ENCODE measurements around the gene UBP1.
"Not testable (repeated sequence)": the region's sequence is repeated elsewhere in the genome, so short reads cannot be mapped to it uniquely, and the experiment has no call there.

Gene UBP1

GRCh38 chr3:33442190-33442589 lies 2.0 kb upstream of the UBP1 start:
- no peaks in the 10 kb centered on the region for H3K27me3 Mint-ChIP-seq
- peaks cover 38% of the 10 kb centered on the region for H3K4me1 Mint-ChIP-seq (ENCODE audit: low read depth)
- H3K27ac Mint-ChIP-seq = peak overlapping the region; percentile 100
- peaks cover 25% of the 10 kb centered on the region for H3K36me3 Mint-ChIP-seq (ENCODE audit: low read depth)
- H3K4me3 Mint-ChIP-seq = peak overlapping the region; percentile 100
- no peaks in the 10 kb centered on the region for H3K9me3 Mint-ChIP-seq
- DNase-seq = no peak

GRCh38 chr3:33441225-33441976 lies 1.2 kb upstream of the UBP1 start:
- peak overlapping the region; percentile 100 for H3K4me3 Mint-ChIP-seq
- peak overlapping the region; percentile 100 for H3K27ac Mint-ChIP-seq
- H3K9me3 Mint-ChIP-seq = no peaks in the 10 kb centered on the region
- peaks cover 28% of the 10 kb centered on the region for H3K36me3 Mint-ChIP-seq (ENCODE audit: low read depth)
- H3K27me3 Mint-ChIP-seq = no peaks in the 10 kb centered on the region
- H3K4me1 Mint-ChIP-seq (ENCODE audit: low read depth) = peaks cover 38% of the 10 kb centered on the region
- no peak for DNase-seq

GRCh38 chr3:33439546-33440327 lies 468 bp downstream of the UBP1 start:
- peaks cover 49% of the 10 kb centered on the region for H3K4me1 Mint-ChIP-seq (ENCODE audit: low read depth)
- H3K9me3 Mint-ChIP-seq = no peaks in the 10 kb centered on the region
- no peaks in the 10 kb centered on the region for H3K27me3 Mint-ChIP-seq
- peak overlapping the region; percentile 100 for H3K4me3 Mint-ChIP-seq
- peak; percentile 72 for DNase-seq
- H3K36me3 Mint-ChIP-seq (ENCODE audit: low read depth) = peaks cover 34% of the 10 kb centered on the region
- peak overlapping the region; percentile 100 for H3K27ac Mint-ChIP-seq

- no peaks in the 10 kb centered on the region for H3K9me3 Mint-ChIP-seq
- peaks cover 51% of the 10 kb centered on the region for H3K4me1 Mint-ChIP-seq (ENCODE audit: low read depth)
- DNase-seq = no peak
These were observed 1.2 kb downstream of the UBP1 start for GRCh38 chr3:33438881-33439545.

GRCh38 chr3:33438284-33438668 lies 1.9 kb downstream of the UBP1 start:
- H3K36me3 Mint-ChIP-seq (ENCODE audit: low read depth) = peaks cover 39% of the 10 kb centered on the region

More at GRCh38 chr3:33438881-33439545, 1.2 kb downstream of the UBP1 start:
- H3K27me3 Mint-ChIP-seq = no peaks in the 10 kb centered on the region
- H3K4me3 Mint-ChIP-seq = peak overlapping the region; percentile 90
- H3K36me3 Mint-ChIP-seq (ENCODE audit: low read depth) = peaks cover 34% of the 10 kb centered on the region
- H3K27ac Mint-ChIP-seq = peak overlapping the region; percentile 92

GRCh38 chr3:33437556-33438283 lies 2.5 kb downstream of the UBP1 start:
- Mint-ChIP-seq H3K9me3 (no peaks in the 10 kb centered on the region), H3K36me3 (ENCODE audit: low read depth) (peaks cover 39% of the 10 kb centered on the region), H3K27ac (peak overlapping the region; percentile 92), H3K4me3 (peak overlapping the region; percentile 90), H3K27me3 (no peaks in the 10 kb centered on the region), H3K4me1 (ENCODE audit: low read depth) (peaks cover 63% of the 10 kb centered on the region)
- DNase-seq = no peak

More at GRCh38 chr3:33438284-33438668, 1.9 kb downstream of the UBP1 start:
- H3K27me3 Mint-ChIP-seq = no peaks in the 10 kb centered on the region
- H3K4me1 Mint-ChIP-seq (ENCODE audit: low read depth) = peaks cover 58% of the 10 kb centered on the region
- no peaks in the 10 kb centered on the region for H3K9me3 Mint-ChIP-seq
- peak overlapping the region; percentile 92 for H3K27ac Mint-ChIP-seq
- DNase-seq = no peak
- peak overlapping the region; percentile 90 for H3K4me3 Mint-ChIP-seq

GRCh38 chr3:33433843-33434242 lies 6.4 kb downstream of the UBP1 start:
- Mint-ChIP-seq H3K27ac (peak overlapping the region; percentile 56), H3K9me3 (no peaks in the 10 kb centered on the region), H3K27me3 (no peaks in the 10 kb centered on the region), H3K4me1 (ENCODE audit: low read depth) (peaks cover 85% of the 10 kb centered on the region), H3K4me3 (no peak overlapping the region), H3K36me3 (ENCODE audit: low read depth) (peaks cover 36% of the 10 kb centered on the region)
- no peak for DNase-seq

- H3K4me1 Mint-ChIP-seq (ENCODE audit: low read depth) = peaks cover 84% of the 10 kb centered on the region
- H3K4me3 Mint-ChIP-seq = no peak overlapping the region
- H3K27ac Mint-ChIP-seq = peak overlapping the region; percentile 78
These were observed 9.6 kb downstream of the UBP1 start for GRCh38 chr3:33430571-33430970.

GRCh38 chr3:33430061-33430460 lies 10.1 kb downstream of the UBP1 start:
- H3K27me3 Mint-ChIP-seq = no peaks in the 10 kb centered on the region
- no peaks in the 10 kb centered on the region for H3K9me3 Mint-ChIP-seq
- peaks cover 31% of the 10 kb centered on the region for H3K36me3 Mint-ChIP-seq (ENCODE audit: low read depth)
- peak overlapping the region; percentile 78 for H3K27ac Mint-ChIP-seq
- no peak overlapping the region for H3K4me3 Mint-ChIP-seq
- no peak for DNase-seq
- H3K4me1 Mint-ChIP-seq (ENCODE audit: low read depth) = peaks cover 79% of the 10 kb centered on the region

More at GRCh38 chr3:33430571-33430970, 9.6 kb downstream of the UBP1 start:
- H3K9me3 Mint-ChIP-seq = no peaks in the 10 kb centered on the region
- H3K36me3 Mint-ChIP-seq (ENCODE audit: low read depth) = peaks cover 30% of the 10 kb centered on the region
- H3K27me3 Mint-ChIP-seq = no peaks in the 10 kb centered on the region
- no peak for DNase-seq

GRCh38 chr3:33429306-33429705 lies 10.9 kb downstream of the UBP1 start:
- H3K36me3 Mint-ChIP-seq (ENCODE audit: low read depth) = peaks cover 38% of the 10 kb centered on the region
- peaks cover 78% of the 10 kb centered on the region for H3K4me1 Mint-ChIP-seq (ENCODE audit: low read depth)
- H3K9me3 Mint-ChIP-seq, H3K27me3 Mint-ChIP-seq, DNase-seq, H3K4me3 Mint-ChIP-seq: not testable (repeated sequence)
- H3K27ac Mint-ChIP-seq = peak overlapping the region; percentile 78

- Mint-ChIP-seq H3K4me3 (no peak overlapping the region), H3K4me1 (ENCODE audit: low read depth) (peaks cover 76% of the 10 kb centered on the region)
These were observed 11.5 kb downstream of the UBP1 start for GRCh38 chr3:33428734-33429133.

GRCh38 chr3:33426630-33427317 lies 13.4 kb downstream of the UBP1 start:
- Mint-ChIP-seq H3K27ac (peak overlapping the region; percentile 27), H3K4me3 (no peak overlapping the region), H3K36me3 (ENCODE audit: low read depth) (peaks cover 51% of the 10 kb centered on the region), H3K9me3 (no peaks in the 10 kb centered on the region), H3K4me1 (ENCODE audit: low read depth) (peaks cover 59% of the 10 kb centered on the region), H3K27me3 (no peaks in the 10 kb centered on the region)
- no peak for DNase-seq

More at GRCh38 chr3:33428734-33429133, 11.5 kb downstream of the UBP1 start:
- H3K36me3 Mint-ChIP-seq (ENCODE audit: low read depth) = peaks cover 42% of the 10 kb centered on the region
- no peaks in the 10 kb centered on the region for H3K9me3 Mint-ChIP-seq
- H3K27ac Mint-ChIP-seq = peak overlapping the region; percentile 7
- no peaks in the 10 kb centered on the region for H3K27me3 Mint-ChIP-seq
- DNase-seq = no peak

GRCh38 chr3:33426068-33426467 lies 14.1 kb downstream of the UBP1 start:
- H3K4me3 Mint-ChIP-seq = no peak overlapping the region
- DNase-seq = no peak
- H3K9me3 Mint-ChIP-seq = no peaks in the 10 kb centered on the region
- H3K36me3 Mint-ChIP-seq (ENCODE audit: low read depth) = peaks cover 55% of the 10 kb centered on the region
- H3K27me3 Mint-ChIP-seq = no peaks in the 10 kb centered on the region
- peaks cover 53% of the 10 kb centered on the region for H3K4me1 Mint-ChIP-seq (ENCODE audit: low read depth)
- peak overlapping the region; percentile 27 for H3K27ac Mint-ChIP-seq
